ENCODE results near the gene KMT2E. TPM values are rescaled to one million over a fixed set of nuclear protein-coding genes. Genes with fewer than 3 reads are reported as not detected.

The KMT2E gene
- polyA plus RNA-seq, 2 of the 4 experiments (the other 2 are of a cell fraction), result 9.4 to 23.4 TPM

GRCh38 chr7:104983578-104984539 is 30.1 kb upstream of the KMT2E start (continued):
- TF ChIP-seq POLR2A (IDR thresholded peaks at IDR 0.05; ENCODE audit: low read length) (peak; percentile 63), CEBPB (IDR thresholded peaks at IDR 0.05) (no peak), EP300 (IDR thresholded peaks at IDR 0.05) (no peak), ELK1 (IDR thresholded peaks at IDR 0.05; ENCODE audit: low read depth, low read length) (no peak), ZNF302 (CRISPR knock-in tag; IDR thresholded peaks at IDR 0.05) (no peak), KDM1A (IDR thresholded peaks at IDR 0.05; ENCODE audit: low read depth) (no peak), ATOH8 (CRISPR knock-in tag; IDR thresholded peaks at IDR 0.05; ENCODE audit: low read depth) (peak; percentile 33; the same call in 1 of the 2 replicates), EHMT2 (IDR thresholded peaks at IDR 0.05; ENCODE audit: low read depth) (no peak), TP53 (CRISPR knock-in tag; IDR thresholded peaks at IDR 0.05) (peak; percentile 81), JUNB (IDR thresholded peaks at IDR 0.05) (no peak), ZSCAN20 (CRISPR knock-in tag; IDR thresholded peaks at IDR 0.05) (no peak), HEYL (CRISPR knock-in tag; IDR thresholded peaks at IDR 0.05) (no peak), TFCP2L1 (CRISPR knock-in tag; IDR thresholded peaks at IDR 0.05) (peak; percentile 37; the same call in 1 of the 2 replicates), FOXS1 (CRISPR knock-in tag; IDR thresholded peaks at IDR 0.05) (no peak), RNF2 (IDR thresholded peaks at IDR 0.05; ENCODE audit: borderline replicate concordance, low read depth) (no peak), REST (IDR thresholded peaks at IDR 0.05) (no peak), RAD21 (conservative IDR thresholded peaks at IDR 0.05 in 1 of 2, IDR thresholded peaks at IDR 0.05 in 1 of 2) (peak in 1 of 2 experiments; percentile 39; a peak in 3 of 5 replicates), NR3C1 (IDR thresholded peaks at IDR 0.05) (no peak)
- TF ChIP-seq, protein P1, sequence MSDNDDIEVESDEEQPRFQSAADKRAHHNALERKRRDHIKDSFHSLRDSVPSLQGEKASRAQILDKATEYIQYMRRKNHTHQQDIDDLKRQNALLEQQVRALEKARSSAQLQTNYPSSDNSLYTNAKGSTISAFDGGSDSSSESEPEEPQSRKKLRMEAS (IDR thresholded peaks at IDR 0.05), result peak; percentile 80
- TF ChIP-seq, protein P2, sequence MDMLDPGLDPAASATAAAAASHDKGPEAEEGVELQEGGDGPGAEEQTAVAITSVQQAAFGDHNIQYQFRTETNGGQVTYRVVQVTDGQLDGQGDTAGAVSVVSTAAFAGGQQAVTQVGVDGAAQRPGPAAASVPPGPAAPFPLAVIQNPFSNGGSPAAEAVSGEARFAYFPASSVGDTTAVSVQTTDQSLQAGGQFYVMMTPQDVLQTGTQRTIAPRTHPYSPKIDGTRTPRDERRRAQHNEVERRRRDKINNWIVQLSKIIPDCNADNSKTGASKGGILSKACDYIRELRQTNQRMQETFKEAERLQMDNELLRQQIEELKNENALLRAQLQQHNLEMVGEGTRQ (IDR thresholded peaks at IDR 0.05), result no peak
- TF ChIP-seq, protein P3, sequence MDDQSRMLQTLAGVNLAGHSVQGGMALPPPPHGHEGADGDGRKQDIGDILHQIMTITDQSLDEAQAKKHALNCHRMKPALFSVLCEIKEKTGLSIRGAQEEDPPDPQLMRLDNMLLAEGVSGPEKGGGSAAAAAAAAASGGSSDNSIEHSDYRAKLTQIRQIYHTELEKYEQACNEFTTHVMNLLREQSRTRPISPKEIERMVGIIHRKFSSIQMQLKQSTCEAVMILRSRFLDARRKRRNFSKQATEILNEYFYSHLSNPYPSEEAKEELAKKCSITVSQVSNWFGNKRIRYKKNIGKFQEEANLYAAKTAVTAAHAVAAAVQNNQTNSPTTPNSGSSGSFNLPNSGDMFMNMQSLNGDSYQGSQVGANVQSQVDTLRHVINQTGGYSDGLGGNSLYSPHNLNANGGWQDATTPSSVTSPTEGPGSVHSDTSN (IDR thresholded peaks at IDR 0.05), result peak; percentile 76; the same call in 1 of the 2 replicates
